RWPE1 (cell line): ENCODE measurements around the gene GPR142.
A peak's percentile ranks its signal among the peaks of the same experiment; 100 is the strongest.

ENCODE experiments used
- CTCF ChIA-PET: fragments of 350-600 bp; sonication (Branson Sonifier 250); formaldehyde crosslinking; extraction: SDS; loops from one replicate; lab custom pipeline; 2021; lab: Yijun Ruan, JAX
- POLR2A ChIA-PET: fragments of 400-600 bp; formaldehyde crosslinking; extraction: SDS; loops from one replicate; lab custom pipeline; 2020; ENCODE audit warnings: antibody characterized with exemption; ENCODE audit not compliant: low non-redundant PET; lab: Yijun Ruan, JAX
- DNase-seq: peaks from one replicate; pipeline ENCODE4 v3.0.0; 2012; ENCODE audit warnings: low spot score
- H3K27ac ChIP-seq: fragments of 450-650 bp; 2 replicates; pipeline ENCODE4 v1.5.1; 2017
- TF ChIP-seq, protein P1 (sequence below): fragments of 450-650 bp; conservative IDR thresholded peaks from 2 replicates; pipeline ENCODE4 v1.5.1; 2017; ENCODE audit warnings: low read depth, mild to moderate bottlenecking

Gene GPR142

DNA sequence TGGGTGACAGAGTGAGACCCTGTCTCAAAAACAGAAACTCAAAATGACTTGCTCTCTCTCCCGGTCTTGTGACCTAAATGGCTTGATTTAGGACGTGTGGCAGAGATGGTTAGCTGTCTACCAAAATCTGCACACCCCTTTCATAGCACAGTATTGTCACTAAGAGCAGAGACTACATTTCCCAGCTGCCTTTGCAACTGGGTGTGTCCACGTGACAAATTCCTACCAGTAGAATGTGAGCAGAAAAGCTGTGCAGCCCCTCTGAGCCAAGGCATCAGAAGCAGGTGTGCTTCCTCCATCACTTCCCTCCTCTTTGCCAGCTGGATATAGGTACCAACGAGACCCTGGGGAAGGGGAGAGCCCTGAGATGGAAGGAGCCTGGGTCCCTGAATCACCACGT lies 25.5 kb downstream of the GPR142 start:
- TF ChIP-seq, protein P1, sequence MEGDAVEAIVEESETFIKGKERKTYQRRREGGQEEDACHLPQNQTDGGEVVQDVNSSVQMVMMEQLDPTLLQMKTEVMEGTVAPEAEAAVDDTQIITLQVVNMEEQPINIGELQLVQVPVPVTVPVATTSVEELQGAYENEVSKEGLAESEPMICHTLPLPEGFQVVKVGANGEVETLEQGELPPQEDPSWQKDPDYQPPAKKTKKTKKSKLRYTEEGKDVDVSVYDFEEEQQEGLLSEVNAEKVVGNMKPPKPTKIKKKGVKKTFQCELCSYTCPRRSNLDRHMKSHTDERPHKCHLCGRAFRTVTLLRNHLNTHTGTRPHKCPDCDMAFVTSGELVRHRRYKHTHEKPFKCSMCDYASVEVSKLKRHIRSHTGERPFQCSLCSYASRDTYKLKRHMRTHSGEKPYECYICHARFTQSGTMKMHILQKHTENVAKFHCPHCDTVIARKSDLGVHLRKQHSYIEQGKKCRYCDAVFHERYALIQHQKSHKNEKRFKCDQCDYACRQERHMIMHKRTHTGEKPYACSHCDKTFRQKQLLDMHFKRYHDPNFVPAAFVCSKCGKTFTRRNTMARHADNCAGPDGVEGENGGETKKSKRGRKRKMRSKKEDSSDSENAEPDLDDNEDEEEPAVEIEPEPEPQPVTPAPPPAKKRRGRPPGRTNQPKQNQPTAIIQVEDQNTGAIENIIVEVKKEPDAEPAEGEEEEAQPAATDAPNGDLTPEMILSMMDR: no peak

DNA sequence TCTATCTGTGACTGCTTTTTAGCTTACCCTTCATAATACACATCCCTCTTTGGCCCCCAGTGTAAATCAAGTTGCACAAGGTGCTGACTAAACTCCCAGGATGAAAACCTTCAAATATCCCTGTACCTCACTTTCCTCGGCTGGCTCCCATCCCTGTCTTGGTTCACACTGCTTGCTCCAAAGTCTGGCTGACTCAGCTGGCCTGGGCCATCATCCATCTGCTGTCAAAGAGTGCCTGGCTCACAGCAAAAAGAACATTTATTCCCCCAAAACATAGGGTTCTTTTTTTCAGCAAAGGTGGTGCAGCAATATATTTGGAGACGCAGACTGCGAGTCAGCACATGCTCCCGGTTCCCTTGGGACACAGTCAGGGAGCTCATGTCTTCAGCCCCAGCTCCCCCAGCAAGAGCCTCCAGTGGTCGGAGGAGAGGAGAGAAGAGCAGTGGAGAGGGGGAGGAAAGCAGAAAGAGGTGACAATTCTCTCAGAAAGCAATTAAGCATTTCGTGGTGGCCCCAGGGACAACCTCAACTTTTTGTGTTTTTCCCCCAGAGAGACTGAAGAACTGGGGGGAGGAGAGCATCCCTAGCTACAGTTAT lies 26.1 kb downstream of the GPR142 start:
- ChIA-PET CTCF (interaction anchor here (0.7 kb wide), 1 partner anchor 19 kb away, joined by 3 read pairs; no protein-coding TSS in a partner anchor), POLR2A (no interaction called here)
- TF ChIP-seq, protein P1: no peak
- H3K27ac ChIP-seq: peak overlapping the region; percentile 66
- DNase-seq: no peak

More for the DNA sequence above, 25.5 kb downstream of the GPR142 start:
- DNase-seq: no peak
- peak overlapping the region; percentile 66 for H3K27ac ChIP-seq
- CTCF ChIA-PET: interaction anchor here (0.7 to 2.0 kb wide), 2 partner anchors 14 to 19 kb away, joined by 3 to 7 read pairs; no protein-coding TSS in a partner anchor
- POLR2A ChIA-PET: no interaction called here

DNA sequence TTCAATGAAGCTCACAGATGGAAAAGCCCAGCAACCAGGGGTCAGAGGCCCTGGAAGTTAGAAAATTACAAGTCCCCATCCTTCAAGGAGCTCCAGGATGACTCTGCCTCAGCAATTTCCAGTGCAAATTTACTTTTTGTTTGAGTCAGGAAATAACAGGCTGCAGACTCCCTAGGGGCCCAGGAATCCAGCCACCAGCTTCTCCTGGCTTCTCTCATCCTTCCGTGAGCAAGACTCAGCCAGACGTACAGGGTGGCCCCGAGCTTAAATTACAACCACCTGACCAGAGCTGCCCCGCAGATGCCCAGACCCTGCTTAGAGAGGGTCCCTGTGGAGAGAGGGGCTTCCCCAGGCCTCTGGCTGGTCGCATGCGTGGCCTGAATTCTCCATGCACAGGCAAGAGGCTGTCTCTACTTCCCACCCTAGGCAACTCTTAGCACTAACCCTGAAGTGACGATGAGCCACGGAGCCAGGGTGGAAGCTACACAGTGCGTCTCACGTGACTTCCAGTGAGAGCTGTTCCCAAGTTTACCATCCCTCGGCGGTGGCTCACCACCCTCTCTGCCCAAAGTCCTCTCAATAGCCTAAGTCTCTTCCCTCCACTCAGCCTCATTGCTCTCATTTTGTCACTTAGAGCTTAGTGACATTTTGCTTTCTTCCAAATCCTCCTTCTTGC lies 27.1 kb downstream of the GPR142 start:
- no peak overlapping the region for H3K27ac ChIP-seq
- no peak for DNase-seq
- TF ChIP-seq, protein P1: no peak
- CTCF ChIA-PET: interaction anchor here (0.6 kb wide), 1 partner anchor 255 kb away, joined by 4 read pairs; no protein-coding TSS in a partner anchor
- POLR2A ChIA-PET: no interaction called here

DNA sequence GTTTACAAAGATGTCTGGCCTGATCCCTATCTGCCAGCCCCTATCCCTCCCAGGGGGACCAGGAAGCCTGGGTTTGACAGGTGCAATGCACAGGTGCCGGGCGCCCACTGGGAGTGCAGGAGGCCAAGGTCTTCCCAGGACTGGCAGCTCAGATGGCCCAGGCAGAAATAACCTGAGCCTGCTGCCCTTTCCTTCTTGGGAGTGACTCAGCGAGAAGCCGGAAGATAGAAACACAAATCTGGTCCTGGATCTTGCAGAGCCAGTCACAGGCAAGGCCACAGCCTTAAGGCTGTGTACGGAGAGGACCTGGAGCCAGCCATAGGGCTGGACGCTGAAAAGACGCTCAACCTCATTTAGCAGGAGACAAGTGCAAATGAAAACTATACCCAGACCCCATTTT lies 27.7 kb downstream of the GPR142 start:
- ChIA-PET CTCF (interaction anchor here (0.6 kb wide), 1 partner anchor 256 kb away, joined by 4 read pairs; no protein-coding TSS in a partner anchor), POLR2A (no interaction called here)
- no peak overlapping the region for H3K27ac ChIP-seq
- TF ChIP-seq, protein P1: no peak
- DNase-seq: no peak

DNA sequence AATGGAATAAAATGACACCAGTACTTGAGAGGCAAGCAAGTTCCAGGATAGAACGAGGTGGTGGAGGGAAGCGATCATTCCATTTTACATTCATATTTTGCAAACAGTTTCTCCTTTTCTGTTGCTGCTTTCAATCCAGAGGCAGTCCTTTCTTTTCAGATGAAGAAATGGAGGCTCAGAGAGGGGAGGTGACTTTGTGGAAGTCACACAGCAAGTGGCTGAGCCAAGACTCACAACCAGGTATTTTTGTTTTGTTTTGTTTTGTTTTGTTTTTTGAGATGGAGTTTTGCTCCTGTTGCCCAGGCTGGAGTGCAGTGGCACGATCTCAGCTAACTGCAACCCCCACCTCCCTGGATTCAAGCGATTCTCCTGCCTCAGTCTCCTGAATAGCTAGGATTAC lies 29.3 kb downstream of the GPR142 start:
- POLR2A ChIA-PET: no interaction called here
- TF ChIP-seq, protein P1: no peak
- no peak overlapping the region for H3K27ac ChIP-seq
- DNase-seq: no peak
- CTCF ChIA-PET: no interaction called here

DNA sequence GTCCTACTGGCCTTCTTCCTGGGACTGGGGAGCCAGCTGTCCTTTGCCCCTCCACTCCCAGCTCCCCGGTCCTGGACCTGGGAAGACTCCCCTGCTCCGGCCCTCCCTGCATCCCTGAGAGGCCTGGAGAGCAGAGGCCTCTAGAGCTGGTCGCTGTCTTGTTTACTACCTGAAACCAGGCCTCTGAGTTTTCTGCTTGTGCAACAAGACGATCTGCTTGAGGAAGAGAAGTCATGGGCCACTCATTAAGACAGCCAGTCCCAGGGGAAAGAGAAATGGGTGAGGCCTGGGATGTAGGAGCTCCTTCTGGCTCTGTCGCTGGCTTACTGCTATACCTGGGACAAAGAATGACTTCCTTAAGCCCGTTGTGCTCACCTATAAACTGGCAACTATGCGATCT lies 34.7 kb downstream of the GPR142 start:
- DNase-seq: no peak
- ChIA-PET CTCF (no interaction called here), POLR2A (no interaction called here)
- TF ChIP-seq, protein P1: no peak
- H3K27ac ChIP-seq: no peak overlapping the region
